IPS DF 6.9 (cell line): ENCODE data around the gene GNAT1.

ENCODE experiments used
- DNase-seq: peaks from one replicate; pipeline ENCODE4 v3.0.0-alpha.2; 2013; ENCODE audit warnings: low read depth, low spot score
- H3K27ac ChIP-seq: one replicate; pipeline ENCODE4 v1.5.1; 2013; ENCODE audit warnings: low read length, control low read depth
- H3K27me3 ChIP-seq: 2 replicates; pipeline ENCODE4 v1.6.1; 2013; ENCODE audit warnings: mild to moderate bottlenecking, low read length; ENCODE audit not compliant: control insufficient read depth, insufficient read depth
- H3K36me3 ChIP-seq: 2 replicates; pipeline ENCODE4 v1.6.1; 2013; ENCODE audit warnings: low read length; ENCODE audit not compliant: control insufficient read depth, insufficient read depth
- H3K4me1 ChIP-seq: 2 replicates; pipeline ENCODE4 v1.6.1; 2013; ENCODE audit warnings: low read length; ENCODE audit not compliant: control insufficient read depth, insufficient read depth
- H3K4me3 ChIP-seq: 2 replicates; pipeline ENCODE4 v1.5.1; 2013; ENCODE audit warnings: mild to moderate bottlenecking, low read length
- H3K9me3 ChIP-seq: 2 replicates; pipeline ENCODE4 v1.6.1; 2013; ENCODE audit warnings: low read length, inconsistent platforms; ENCODE audit not compliant: control insufficient read depth, insufficient read depth
- WGBS: extraction: QIAGEN DNeasy Blood & Tissue Kit; methylation state at CpG from one replicate; pipeline ENCODE4 v1.1.7; 2013; ENCODE audit warnings: mixed read lengths, missing lambda C conversion rate; ENCODE audit not compliant: insufficient read length, insufficient coverage; 5-methylcytosine and 5-hydroxymethylcytosine counted together

GNAT1 gene

GRCh38 chr3:50231581-50231980, 40.2 kb downstream of the GNAT1 start:
- Histone ChIP-seq H3K4me3 (no peak overlapping the region), H3K36me3 (no peaks in the 10 kb centered on the region), H3K27me3 (no peaks in the 10 kb centered on the region), H3K4me1 (peaks cover 5% of the 10 kb centered on the region), H3K9me3 (no peaks in the 10 kb centered on the region), H3K27ac (no peak overlapping the region)
- no CpG with 5 or more reads among the region's 5 CpGs for WGBS
- DNase-seq, result no peak

- WGBS, result no CpG with 5 or more reads among the region's 3 CpGs
- Histone ChIP-seq H3K27me3 (no peaks in the 10 kb centered on the region), H3K4me1 (peaks cover 5% of the 10 kb centered on the region), H3K4me3 (no peak overlapping the region), H3K27ac (no peak overlapping the region), H3K9me3 (no peaks in the 10 kb centered on the region), H3K36me3 (no peaks in the 10 kb centered on the region)
- DNase-seq, result no peak
Measured at GRCh38 chr3:50232303-50232702, 40.9 kb downstream of the GNAT1 start.

GRCh38 chr3:50233176-50233575, 41.8 kb downstream of the GNAT1 start:
- H3K4me1 ChIP-seq, result peaks cover 5% of the 10 kb centered on the region
- no CpG with 5 or more reads among the region's 4 CpGs for WGBS
- no peaks in the 10 kb centered on the region for H3K27me3 ChIP-seq
- H3K4me3 ChIP-seq, result no peak overlapping the region
- H3K36me3 ChIP-seq, result no peaks in the 10 kb centered on the region
- H3K27ac ChIP-seq, result no peak overlapping the region
- H3K9me3 ChIP-seq, result no peaks in the 10 kb centered on the region
- DNase-seq, result no peak

- H3K27me3 ChIP-seq, result no peaks in the 10 kb centered on the region
- H3K36me3 ChIP-seq, result no peaks in the 10 kb centered on the region
- H3K27ac ChIP-seq, result no peak within 1 kb of the TSS
- DNase-seq, result peak; percentile 92
- no CpG with 5 or more reads among the region's 75 CpGs for WGBS
- H3K9me3 ChIP-seq, result no peaks in the 10 kb centered on the region
- peak within 1 kb of the TSS; percentile 92 for H3K4me3 ChIP-seq
- peaks cover 7% of the 10 kb centered on the region for H3K4me1 ChIP-seq
Measured at GRCh38 chr3:50235716-50236483, 44.5 kb downstream of the GNAT1 start, which contains the start of gene GNAI2. Gene GNAI2 (plus strand): TSS chr3:50236204. CDS start chr3:50236336, 132 bp downstream.

DNA sequence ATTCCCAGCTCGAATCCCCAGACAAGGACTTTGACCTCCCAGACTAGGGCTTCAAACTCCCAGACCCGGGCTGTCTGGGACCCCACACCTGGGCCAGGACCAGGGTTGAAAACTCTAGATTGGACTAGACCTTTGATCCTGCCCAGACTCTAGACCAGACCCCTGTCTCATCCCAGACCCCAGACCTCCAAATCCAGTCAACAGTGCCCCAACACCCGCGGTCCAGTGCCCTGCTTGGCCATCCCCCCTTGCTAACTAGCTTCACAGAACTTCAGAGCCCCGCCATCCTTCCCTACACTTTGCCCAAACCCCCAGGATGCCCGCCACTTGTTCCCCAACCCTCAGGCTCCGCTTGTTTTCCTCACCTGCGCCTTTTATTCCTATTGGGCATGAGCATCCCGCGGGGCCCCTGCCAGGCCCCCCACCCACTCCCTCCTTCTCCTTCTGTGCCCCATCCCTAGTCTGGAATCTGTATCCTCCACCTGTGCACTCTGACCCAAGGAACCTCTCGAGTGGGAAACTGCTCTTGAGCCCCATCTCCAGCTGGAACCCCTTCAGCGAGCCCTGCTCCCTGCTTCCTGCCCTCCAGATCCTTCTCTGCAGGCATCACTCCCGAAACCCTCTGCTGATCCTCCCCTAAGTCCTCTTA, 45.2 kb downstream of the GNAT1 start:
- DNase-seq, result no peak
- peaks cover 10% of the 10 kb centered on the region for H3K4me1 ChIP-seq
- H3K27me3 ChIP-seq, result no peaks in the 10 kb centered on the region
- WGBS, result no CpG with 5 or more reads among the region's 13 CpGs
- peak overlapping the region; percentile 92 for H3K4me3 ChIP-seq
- no peak overlapping the region for H3K27ac ChIP-seq
- H3K36me3 ChIP-seq, result no peaks in the 10 kb centered on the region
- no peaks in the 10 kb centered on the region for H3K9me3 ChIP-seq

DNA sequence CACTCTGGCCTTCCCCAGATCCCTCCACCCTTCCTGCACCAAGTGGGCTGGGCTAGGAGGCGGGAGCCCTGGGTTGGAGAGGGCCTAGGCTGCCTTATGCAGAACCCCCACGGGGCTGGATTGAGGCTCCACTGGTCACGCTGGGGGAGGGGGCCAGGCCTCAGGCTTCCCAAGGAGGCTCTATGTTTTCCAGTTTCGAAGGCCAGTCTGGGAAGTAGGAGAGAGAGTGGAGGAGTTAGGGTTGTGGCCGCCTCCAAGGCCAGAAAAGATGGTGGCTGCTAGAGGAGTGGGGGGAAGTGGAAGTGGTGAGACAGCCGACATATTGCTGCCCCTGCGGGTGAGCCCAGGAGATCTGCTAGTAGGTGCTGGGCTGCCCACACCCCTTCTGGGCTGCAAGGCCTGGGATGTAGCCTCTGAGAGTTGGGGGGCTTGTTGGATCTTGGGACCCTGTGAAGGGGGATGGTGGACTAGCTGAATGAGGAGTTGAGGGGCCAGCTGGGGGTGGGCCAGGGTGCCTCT, 45.8 kb downstream of the GNAT1 start:
- Histone ChIP-seq H3K27ac (no peak overlapping the region), H3K4me1 (peaks cover 16% of the 10 kb centered on the region), H3K27me3 (no peaks in the 10 kb centered on the region), H3K9me3 (no peaks in the 10 kb centered on the region), H3K36me3 (no peaks in the 10 kb centered on the region), H3K4me3 (peak overlapping the region; percentile 92; the same call in 1 of the 2 replicates)
- no CpG with 5 or more reads among the region's 7 CpGs for WGBS
- DNase-seq, result no peak

GRCh38 chr3:50237754-50238548, 46.5 kb downstream of the GNAT1 start:
- Histone ChIP-seq H3K36me3 (no peaks in the 10 kb centered on the region), H3K4me1 (peaks cover 23% of the 10 kb centered on the region), H3K9me3 (no peaks in the 10 kb centered on the region), H3K27me3 (no peaks in the 10 kb centered on the region), H3K27ac (no peak overlapping the region), H3K4me3 (peak overlapping the region; percentile 92; the same call in 1 of the 2 replicates)
- no peak for DNase-seq
- WGBS, result no CpG with 5 or more reads among the region's 31 CpGs

- no CpG with 5 or more reads among the region's 7 CpGs for WGBS
- no peak for DNase-seq
- Histone ChIP-seq H3K27ac (no peak overlapping the region), H3K4me3 (no peak overlapping the region), H3K27me3 (no peaks in the 10 kb centered on the region), H3K36me3 (no peaks in the 10 kb centered on the region), H3K4me1 (peaks cover 23% of the 10 kb centered on the region), H3K9me3 (no peaks in the 10 kb centered on the region)
Measured at GRCh38 chr3:50238549-50239026, 47.2 kb downstream of the GNAT1 start.

GRCh38 chr3:50239649-50240048, 48.2 kb downstream of the GNAT1 start:
- H3K36me3 ChIP-seq, result no peaks in the 10 kb centered on the region
- H3K9me3 ChIP-seq, result no peaks in the 10 kb centered on the region
- no peak overlapping the region for H3K4me3 ChIP-seq
- no CpG with 5 or more reads among the region's 4 CpGs for WGBS
- DNase-seq, result no peak
- H3K27ac ChIP-seq, result no peak overlapping the region
- peaks cover 23% of the 10 kb centered on the region for H3K4me1 ChIP-seq
- no peaks in the 10 kb centered on the region for H3K27me3 ChIP-seq

- no peaks in the 10 kb centered on the region for H3K36me3 ChIP-seq
- no peak overlapping the region for H3K27ac ChIP-seq
- no peak overlapping the region for H3K4me3 ChIP-seq
- no peaks in the 10 kb centered on the region for H3K27me3 ChIP-seq
- peaks cover 26% of the 10 kb centered on the region for H3K4me1 ChIP-seq
- no CpG with 5 or more reads among the region's 4 CpGs for WGBS
- DNase-seq, result no peak
- no peaks in the 10 kb centered on the region for H3K9me3 ChIP-seq
Measured at GRCh38 chr3:50241163-50241562, 49.8 kb downstream of the GNAT1 start.
